ENCODE data around the gene PDE4D.
A peak's percentile ranks its signal among the peaks of the same experiment; 100 is the strongest.
"Not testable (repeated sequence)": the region's sequence is repeated elsewhere in the genome, so short reads cannot be mapped to it uniquely, and the experiment has no call there.

The PDE4D gene

GRCh38 chr5:59693492-59694309 lies 199.8 kb downstream of the PDE4D start:
- no peak for DNase-seq
- in situ Hi-C loops (cut with MboI; ENCODE audit: low pct_unique_long_range_greater_than_20kb, low sequenced_read_pairs) = no loop called here

- in situ Hi-C loops (cut with MboI; ENCODE audit: low pct_unique_long_range_greater_than_20kb, low sequenced_read_pairs) = no loop called here
- DNase-seq = no peak
These were observed 207.7 kb downstream of the PDE4D start for GRCh38 chr5:59685793-59686192.

- no peak for DNase-seq
- in situ Hi-C loops (cut with MboI; ENCODE audit: low pct_unique_long_range_greater_than_20kb, low sequenced_read_pairs) = no loop called here
These were observed 208.4 kb downstream of the PDE4D start for GRCh38 chr5:59685191-59685530.

- DNase-seq = no peak
- in situ Hi-C loops (cut with MboI; ENCODE audit: low pct_unique_long_range_greater_than_20kb, low sequenced_read_pairs) = no loop called here
These were observed 208.9 kb downstream of the PDE4D start for GRCh38 chr5:59684388-59685190.

GRCh38 chr5:59683311-59683710 lies 210.2 kb downstream of the PDE4D start:
- in situ Hi-C loops (cut with MboI; ENCODE audit: low pct_unique_long_range_greater_than_20kb, low sequenced_read_pairs) = no loop called here
- no peak for DNase-seq

- in situ Hi-C loops (cut with MboI; ENCODE audit: low pct_unique_long_range_greater_than_20kb, low sequenced_read_pairs) = no loop called here
- no peak for DNase-seq
These were observed 211.0 kb downstream of the PDE4D start for GRCh38 chr5:59682542-59682941.

GRCh38 chr5:59678943-59679342 lies 214.6 kb downstream of the PDE4D start:
- in situ Hi-C loops (cut with MboI; ENCODE audit: low pct_unique_long_range_greater_than_20kb, low sequenced_read_pairs) = no loop called here

GRCh38 chr5:59674763-59675162 lies 218.8 kb downstream of the PDE4D start:
- DNase-seq = no peak
- in situ Hi-C loops (cut with MboI; ENCODE audit: low pct_unique_long_range_greater_than_20kb, low sequenced_read_pairs) = no loop called here

More at GRCh38 chr5:59678943-59679342, 214.6 kb downstream of the PDE4D start:
- no peak for DNase-seq

GRCh38 chr5:59673438-59674058 lies 220.0 kb downstream of the PDE4D start:
- in situ Hi-C loops (cut with MboI; ENCODE audit: low pct_unique_long_range_greater_than_20kb, low sequenced_read_pairs) = no loop called here
- peak; percentile 70 for DNase-seq

GRCh38 chr5:59666440-59667068 lies 227.0 kb downstream of the PDE4D start:
- in situ Hi-C loops (cut with MboI; ENCODE audit: low pct_unique_long_range_greater_than_20kb, low sequenced_read_pairs) = no loop called here
- DNase-seq = no peak

- in situ Hi-C loops (cut with MboI; ENCODE audit: low pct_unique_long_range_greater_than_20kb, low sequenced_read_pairs); DNase-seq: not testable (repeated sequence)
These were observed 227.7 kb downstream of the PDE4D start for GRCh38 chr5:59665832-59666203.

- in situ Hi-C loops (cut with MboI; ENCODE audit: low pct_unique_long_range_greater_than_20kb, low sequenced_read_pairs) = no loop called here
These were observed 228.3 kb downstream of the PDE4D start for GRCh38 chr5:59665086-59665831.

GRCh38 chr5:59661954-59662615 lies 231.4 kb downstream of the PDE4D start:
- peak; percentile 52 for DNase-seq
- in situ Hi-C loops (cut with MboI; ENCODE audit: low pct_unique_long_range_greater_than_20kb, low sequenced_read_pairs) = no loop called here

More at GRCh38 chr5:59665086-59665831, 228.3 kb downstream of the PDE4D start:
- no peak for DNase-seq

- in situ Hi-C loops (cut with MboI; ENCODE audit: low pct_unique_long_range_greater_than_20kb, low sequenced_read_pairs) = no loop called here
- no peak for DNase-seq
These were observed 232.2 kb downstream of the PDE4D start for GRCh38 chr5:59661311-59661710.

- DNase-seq = peak; percentile 35
- in situ Hi-C loops (cut with MboI; ENCODE audit: low pct_unique_long_range_greater_than_20kb, low sequenced_read_pairs) = no loop called here
These were observed 232.8 kb downstream of the PDE4D start for GRCh38 chr5:59660737-59661136.

- DNase-seq = peak; percentile 69
- in situ Hi-C loops (cut with MboI; ENCODE audit: low pct_unique_long_range_greater_than_20kb, low sequenced_read_pairs) = no loop called here
These were observed 236.9 kb downstream of the PDE4D start for GRCh38 chr5:59656351-59657254.

GRCh38 chr5:59655693-59656309 lies 237.7 kb downstream of the PDE4D start:
- no peak for DNase-seq
- in situ Hi-C loops (cut with MboI; ENCODE audit: low pct_unique_long_range_greater_than_20kb, low sequenced_read_pairs) = no loop called here
